ENCODE measurements around the gene MTX2.
A peak's percentile ranks its signal among the peaks of the same experiment; 100 is the strongest.

Gene MTX2

GRCh38 chr2:176269319-176270099 is at the start of gene MTX2:
TSS of gene MTX2 (plus strand) at chr2:176269442. CDS start at chr2:176269630, 188 bp downstream.
- DNase-seq, result peak; percentile 84 to 87

GRCh38 chr2:176227874-176228273 is 41.4 kb upstream of the MTX2 start:
- DNase-seq, result no peak

GRCh38 chr2:176234156-176234555 is 35.1 kb upstream of the MTX2 start:
- no peak for DNase-seq

GRCh38 chr2:176234940-176235339 is 34.3 kb upstream of the MTX2 start:
- no peak for DNase-seq

- no peak for DNase-seq
Observed at GRCh38 chr2:176237456-176237855, 31.8 kb upstream of the MTX2 start.

GRCh38 chr2:176239031-176239430 is 30.2 kb upstream of the MTX2 start:
- DNase-seq, result no peak

GRCh38 chr2:176240301-176240700 is 28.9 kb upstream of the MTX2 start:
- no peak for DNase-seq

- no peak for DNase-seq
Observed at GRCh38 chr2:176242276-176242675, 27.0 kb upstream of the MTX2 start.

- no peak for DNase-seq
Observed at GRCh38 chr2:176246331-176246730, 22.9 kb upstream of the MTX2 start.

- no peak for DNase-seq
Observed at GRCh38 chr2:176247859-176248258, 21.4 kb upstream of the MTX2 start.

GRCh38 chr2:176251928-176252327 is 17.3 kb upstream of the MTX2 start:
- no peak for DNase-seq

- DNase-seq, result no peak
Observed at GRCh38 chr2:176260689-176261088, 8.6 kb upstream of the MTX2 start.

- no peak for DNase-seq
Observed at GRCh38 chr2:176261136-176261535, 8.1 kb upstream of the MTX2 start.

- DNase-seq, result no peak
Observed at GRCh38 chr2:176268976-176269318, 295 bp upstream of the MTX2 start.

GRCh38 chr2:176270100-176270750 is 983 bp downstream of the MTX2 start:
- DNase-seq, result no peak

- no peak for DNase-seq
Observed at GRCh38 chr2:176272870-176273459, 3.7 kb downstream of the MTX2 start.

GRCh38 chr2:176278927-176279326 is 9.7 kb downstream of the MTX2 start:
- DNase-seq, result no peak

- no peak for DNase-seq
Observed at GRCh38 chr2:176280156-176280555, 10.9 kb downstream of the MTX2 start.

- DNase-seq, result no peak
Observed at GRCh38 chr2:176280867-176281658, 11.8 kb downstream of the MTX2 start.

GRCh38 chr2:176283291-176284068 is 14.2 kb downstream of the MTX2 start:
- DNase-seq, result no peak

- no peak for DNase-seq
Observed at GRCh38 chr2:176284461-176285049, 15.3 kb downstream of the MTX2 start.

GRCh38 chr2:176285321-176285720 is 16.1 kb downstream of the MTX2 start:
- no peak for DNase-seq
